HCT116 (cell line): ENCODE results near the gene KIFC3. TPM values are rescaled to one million over a fixed set of nuclear protein-coding genes. Genes with fewer than 3 reads are reported as not detected.

Experiments
- ATAC-seq: fragments of 200-7000 bp; cut with Tn5 transposase; 2 replicates; pipeline ENCODE4 v1.9.1; 2020; ENCODE audit warnings: mild to moderate bottlenecking, moderate library complexity
- BruUV-seq: library from RNA; stranded (reverse); fragments of 400-500 nt; replicated peaks from 2 replicates; lab custom pipeline; 2021; lab: Mats Ljungman, UMichigan
- CTCF ChIA-PET: fragments of 300-600 bp; sonication (Branson Sonifier 250); formaldehyde crosslinking; loops from one replicate; lab custom pipeline; 2021; ENCODE audit warnings: antibody characterized with exemption; lab: Charles Lee
- POLR2A ChIA-PET: fragments of 300-600, 350-600 bp; sonication (Branson Sonifier 250); formaldehyde crosslinking; loops from one replicate; lab custom pipeline; 2021; ENCODE audit warnings: antibody characterized with exemption; lab: Charles Lee
- RAD21 ChIA-PET, 2 experiments: fragments of 300-600 bp; sonication (Branson Sonifier 250); formaldehyde crosslinking; loops; one replicate each; lab custom pipeline; 2023; ENCODE audit warnings: low total read pairs in 2 of 2; ENCODE audit not compliant: uncharacterized antibody in 2 of 2, unreplicated experiment in 2 of 2, low non-redundant PET in 1 of 2; lab: Charles Lee
- DNase-seq: peaks from one replicate; pipeline ENCODE4 v3.0.0-alpha.2; 2010; ENCODE audit warnings: low read depth, low spot score
- H2AFZ ChIP-seq: fragments of 200-600 bp; shearing (Covaris generic), sonication (generic); 2 replicates; pipeline ENCODE4 v1.6.1; 2017; ENCODE audit warnings: low read depth, mixed run types, mixed read lengths, antibody characterized with exemption, low read length; ENCODE audit not compliant: poor library complexity, severe bottlenecking
- H3K27ac ChIP-seq: 2 replicates; pipeline ENCODE4 v1.5.1; 2012; ENCODE audit warnings: low read depth, low read length
- H3K27me3 ChIP-seq: fragments of 200-600 bp; sonication (generic); 2 replicates; pipeline ENCODE4 v1.6.1; 2016; ENCODE audit warnings: mixed run types, low read length, mixed read lengths; ENCODE audit not compliant: insufficient read depth
- H3K36me3 ChIP-seq, 2 experiments: fragments of 200-500 bp in 1 of 2; fragments of 200-600 bp in 1 of 2; sonication (Bioruptor generic) in 1 of 2; sonication (generic) in 1 of 2; 2 replicates each; pipeline versions ENCODE4 v1.5.1 to v1.6.1; 2014 to 2016; ENCODE audit warnings: low read length in 2 of 2, inconsistent platforms in 1 of 2, mixed read lengths in 1 of 2, mixed run types in 1 of 2; ENCODE audit not compliant: insufficient read depth in 2 of 2, control insufficient read depth in 1 of 2
- H3K4me1 ChIP-seq, 2 experiments: fragments of 200-600 bp in 1 of 2; sonication (generic) in 1 of 2; 2 replicates each; pipeline versions ENCODE4 v1.5.1 to v1.6.1; 2012 to 2017; ENCODE audit warnings: low read length in 2 of 2, inconsistent platforms in 1 of 2, mild to moderate bottlenecking in 1 of 2, mixed read lengths in 1 of 2, mixed run types in 1 of 2, moderate library complexity in 1 of 2; ENCODE audit not compliant: insufficient read depth in 2 of 2, control insufficient read depth in 1 of 2
- H3K4me2 ChIP-seq: fragments of 200-600 bp; sonication (generic); 2 replicates; pipeline ENCODE4 v1.6.1; 2017; ENCODE audit warnings: mixed run types, low read length, mixed read lengths
- H3K4me3 ChIP-seq, 2 experiments: fragments of 200-600 bp in 1 of 2; sonication (generic) in 1 of 2; replicated peaks in 1 of 2; 2 replicates each; pipeline ENCODE4 v1.5.1; 2011 to 2016; ENCODE audit warnings: low read length in 2 of 2, control low read depth in 1 of 2, low read depth in 1 of 2, mild to moderate bottlenecking in 1 of 2, mixed read lengths in 1 of 2, mixed run types in 1 of 2
- H3K79me2 ChIP-seq: fragments of 200-600 bp; sonication (generic); 2 replicates; pipeline ENCODE4 v1.6.1; 2017; ENCODE audit warnings: mild to moderate bottlenecking, mixed run types, low read length, moderate library complexity, mixed read lengths; ENCODE audit not compliant: insufficient read depth
- H3K9ac ChIP-seq: fragments of 200-600 bp; sonication (generic); 2 replicates; pipeline ENCODE4 v1.6.1; 2016; ENCODE audit warnings: low read length, mixed read lengths
- H3K9me2 ChIP-seq: fragments of 200-600 bp; sonication (generic), shearing (Covaris generic); 2 replicates; pipeline ENCODE4 v1.6.1; 2017; ENCODE audit warnings: mixed run types, mild to moderate bottlenecking, moderate library complexity; ENCODE audit not compliant: insufficient read depth
- H3K9me3 ChIP-seq, 2 experiments: fragments of 200-500 bp in 1 of 2; fragments of 200-600 bp in 1 of 2; sonication (Bioruptor generic) in 1 of 2; sonication (generic) in 1 of 2; 2 replicates each; pipeline ENCODE4 v1.6.1; 2014 to 2017; ENCODE audit warnings: low read length in 2 of 2, mixed read lengths in 2 of 2, inconsistent platforms in 1 of 2, low read depth in 1 of 2, mild to moderate bottlenecking in 1 of 2, mixed run types in 1 of 2, moderate library complexity in 1 of 2; ENCODE audit not compliant: control insufficient read depth in 1 of 2, insufficient read depth in 1 of 2
- H4K20me1 ChIP-seq: fragments of 200-600 bp; sonication (generic), shearing (Covaris generic); 2 replicates; pipeline ENCODE4 v1.6.1; 2017; ENCODE audit warnings: mixed run types, mild to moderate bottlenecking, moderate library complexity; ENCODE audit not compliant: insufficient read depth
- CTCF ChIP-seq, 3 experiments: fragments of 200-600 bp in 1 of 3; sonication (generic) in 1 of 3; IDR thresholded peaks in 2 of 3; conservative IDR thresholded peaks in 1 of 3; 2 replicates each; pipeline ENCODE4 v1.5.1; 2012 to 2017; ENCODE audit warnings: low read depth in 2 of 3, low read length in 2 of 3, antibody characterized with exemption in 1 of 3, borderline replicate concordance in 1 of 3, control low read depth in 1 of 3, mild to moderate bottlenecking in 1 of 3, mixed read lengths in 1 of 3, mixed run types in 1 of 3, moderate library complexity in 1 of 3; ENCODE audit not compliant: insufficient read depth in 1 of 3
- FOSL1 ChIP-seq: IDR thresholded peaks from 2 replicates; pipeline ENCODE4 v1.6.1; 2012; ENCODE audit warnings: low read depth
- JUND ChIP-seq: IDR thresholded peaks from 2 replicates; pipeline ENCODE4 v1.6.1; 2012
- RAD21 ChIP-seq: IDR thresholded peaks from 2 replicates; pipeline ENCODE4 v1.6.1; 2012; ENCODE audit warnings: low read depth, mild to moderate bottlenecking
- intact Hi-C: fragments of 100-400 bp; cut with micrococcal nuclease; formaldehyde crosslinking; loops from 2 replicates; pipeline ENCODE4 v1.10.0; 2022
- total RNA-seq: library from RNA; stranded (reverse); gene quantifications from one replicate; pipeline ENCODE4 v1.2.1, GENCODE V29; 2021; ENCODE audit not compliant: unreplicated experiment

KIFC3 gene
- total RNA-seq, 1 experiment from 2014 or later, result 31.9 TPM

- TSS peak; percentile 53 for BruUV-seq
Measured at GRCh38 chr16:57801098-57801808, 1.0 kb downstream of the KIFC3 start.

More at GRCh38 chr16:57801098-57801808, 1.0 kb downstream of the KIFC3 start:
- Histone ChIP-seq H3K4me3 (peak overlapping the region; percentile 77 to 88), H3K4me2 (peak overlapping the region; percentile 99), H3K79me2 (peaks cover 23% of the 10 kb centered on the region; the same call in 1 of the 2 replicates), H3K27me3 (no peaks in the 10 kb centered on the region), H3K9me3 (no peaks in the 10 kb centered on the region), H3K27ac (peak overlapping the region; percentile 80), H3K4me1 (peaks cover 61 to 70% of the 10 kb centered on the region in 2 experiments), H4K20me1 (no peaks in the 10 kb centered on the region), H3K36me3 (peaks cover 0 to 2% of the 10 kb centered on the region in 2 experiments; a peak in 2 of 4 replicates), H3K9me2 (no peaks in the 10 kb centered on the region), H2AFZ (no peak overlapping the region), H3K9ac (peak overlapping the region; percentile 87)
- DNase-seq, result no peak
- ChIA-PET CTCF (interaction anchor here (1.1 to 1.8 kb wide), 3 partner anchors 9 to 62 kb away, joined by 3 to 4 read pairs (median 3); no protein-coding TSS in a partner anchor), RAD21 (interaction anchor here in 1 of 2 experiments (0.7 to 1.3 kb wide), 2 partner anchors 9 to 222 kb away, joined by 3 read pairs; no protein-coding TSS in a partner anchor), POLR2A (no interaction called here)
- ATAC-seq, result peak; percentile 69
- TF ChIP-seq FOSL1 (0 out of 2 replicates have a peak, but pooled peaks have one; percentile 57), CTCF (IDR thresholded peaks at IDR 0.05 in 2 of 3, conservative IDR thresholded peaks at IDR 0.05 in 1 of 3; ENCODE audit: borderline replicate concordance in 1 of 3, insufficient read depth in 1 of 3, low read depth in 2 of 3, low read length in 2 of 3) (peak in 1 of 3 experiments; percentile 15; a peak in 1 of 6 replicates), RAD21 (0 out of 2 replicates have a peak, but pooled peaks have one; percentile 9), JUND (no peak)
- intact Hi-C loops, result no loop called here
